Non-pigmented ciliary epithelial cell (primary cell): ENCODE measurements around the gene TEX19.

Experiments
- DNase-seq: peaks from one replicate; pipeline ENCODE4 v3.0.0-alpha.2; 2010; ENCODE audit warnings: low read depth

Gene TEX19

GRCh38 chr17:82358465-82359350, at the start of gene TEX19:
TEX19 (plus strand) TSS chr17:82359247; CDS start chr17:82362151, 2,904 bp downstream.
- DNase-seq = no peak

- no peak for DNase-seq
Measured at GRCh38 chr17:82309656-82310570, 49.1 kb upstream of the TEX19 start.

- no peak for DNase-seq
Measured at GRCh38 chr17:82310877-82311276, 48.2 kb upstream of the TEX19 start.

- DNase-seq = no peak
Measured at GRCh38 chr17:82311971-82312370, 47.1 kb upstream of the TEX19 start.

- DNase-seq = no peak
Measured at GRCh38 chr17:82313195-82314011, 45.6 kb upstream of the TEX19 start.

GRCh38 chr17:82314012-82314726, 44.9 kb upstream of the TEX19 start:
- DNase-seq = no peak

- no peak for DNase-seq
Measured at GRCh38 chr17:82314727-82315605, 44.1 kb upstream of the TEX19 start.

GRCh38 chr17:82315703-82316358, 43.2 kb upstream of the TEX19 start:
- DNase-seq = no peak

GRCh38 chr17:82316651-82317393, 42.2 kb upstream of the TEX19 start:
- no peak for DNase-seq

- DNase-seq = no peak
Measured at GRCh38 chr17:82317394-82318168, 41.5 kb upstream of the TEX19 start, which contains the start of gene CD7. CD7 (minus strand) TSS chr17:82317608; CDS start chr17:82317495, 113 bp downstream.

- DNase-seq = no peak
Measured at GRCh38 chr17:82318169-82318498, 40.9 kb upstream of the TEX19 start.

- DNase-seq = no peak
Measured at GRCh38 chr17:82318772-82319606, 40.1 kb upstream of the TEX19 start.

- no peak for DNase-seq
Measured at GRCh38 chr17:82319619-82320062, 39.4 kb upstream of the TEX19 start.

GRCh38 chr17:82320140-82320840, 38.8 kb upstream of the TEX19 start:
- no peak for DNase-seq

- DNase-seq = no peak
Measured at GRCh38 chr17:82320956-82321927, 37.8 kb upstream of the TEX19 start.
